COLO829 (cell line): ENCODE data around the gene HMGN4.

Experiments
- DNase-seq: peaks from one replicate; pipeline ENCODE4 v3.0.0; 2012; ENCODE audit warnings: low spot score

The HMGN4 gene

DNA sequence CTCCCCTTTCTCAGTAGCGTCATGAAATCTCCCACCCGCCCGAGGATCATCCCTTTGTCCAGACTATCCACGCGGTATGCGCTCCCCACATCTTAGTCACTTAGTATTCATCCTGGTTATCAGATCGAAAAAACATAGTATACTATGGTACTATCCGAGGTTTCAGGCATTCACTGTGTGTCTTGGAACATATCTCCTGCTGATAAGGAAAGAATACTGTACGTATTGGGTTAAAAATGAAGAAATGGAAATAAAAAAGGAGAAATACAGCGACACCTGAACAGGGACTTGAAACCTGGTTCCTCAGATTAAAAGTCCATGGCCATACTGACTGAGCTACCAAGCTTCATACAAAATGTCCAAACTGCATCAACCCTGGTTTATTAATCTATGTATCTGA is 14.0 kb downstream of the HMGN4 start:
- no peak for DNase-seq

GRCh38 chr6:26552640-26553188 is 14.5 kb downstream of the HMGN4 start:
- DNase-seq, result no peak

DNA sequence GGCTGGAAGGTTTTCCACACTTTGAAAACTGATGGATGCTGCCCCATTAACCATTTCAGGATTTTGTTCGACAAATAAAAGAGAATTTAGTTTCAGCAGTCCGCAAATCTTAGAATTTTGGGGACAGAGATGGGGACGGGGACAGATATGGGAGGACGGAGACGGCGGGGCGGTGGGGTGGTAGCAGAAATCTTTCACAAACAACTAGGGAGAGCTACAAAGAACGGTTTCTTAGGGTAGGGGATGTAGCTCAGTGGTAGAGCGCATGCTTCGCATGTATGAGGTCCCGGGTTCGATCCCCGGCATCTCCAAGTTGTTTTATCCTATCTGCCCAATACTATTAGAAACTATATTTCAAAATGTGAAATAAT is 15.1 kb downstream of the HMGN4 start:
- peak; percentile 61 for DNase-seq

DNA sequence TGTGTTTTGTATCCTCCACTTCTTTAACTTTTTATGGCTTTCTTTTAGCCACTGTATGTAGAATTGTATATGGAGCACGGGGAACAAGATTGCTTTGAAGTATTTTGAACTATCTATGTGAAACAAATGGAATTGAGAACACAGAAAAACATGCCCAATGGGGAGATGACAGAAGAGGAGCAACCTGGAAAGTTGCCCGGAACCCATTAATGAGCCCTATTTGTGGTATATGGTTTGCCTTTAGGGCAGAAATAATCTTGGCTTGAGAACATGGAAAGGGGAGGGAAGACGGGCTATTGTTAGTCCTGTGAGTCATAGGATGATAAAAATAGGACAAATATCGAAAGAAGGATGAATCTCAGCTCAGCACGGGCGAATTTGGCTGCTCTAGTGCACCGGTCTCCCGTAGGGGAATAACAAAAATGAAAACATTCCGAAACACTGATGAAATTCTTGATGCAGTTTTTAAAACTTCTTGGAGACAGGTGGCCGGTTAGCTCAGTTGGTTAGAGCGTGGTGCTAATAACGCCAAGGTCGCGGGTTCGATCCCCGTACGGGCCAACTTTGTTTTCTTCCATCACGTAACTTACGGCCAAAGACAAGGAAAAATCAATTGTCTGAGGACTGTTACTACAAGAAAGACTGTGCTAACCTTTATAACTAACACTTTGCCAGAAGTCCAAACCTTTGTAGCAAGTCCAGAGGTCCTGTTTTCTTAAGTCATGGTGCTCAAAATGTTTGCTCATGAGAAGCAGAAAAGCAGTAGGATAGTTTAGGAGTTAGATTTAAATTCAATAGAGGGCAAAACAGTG is 15.7 kb downstream of the HMGN4 start:
- peak; percentile 85 for DNase-seq

DNA sequence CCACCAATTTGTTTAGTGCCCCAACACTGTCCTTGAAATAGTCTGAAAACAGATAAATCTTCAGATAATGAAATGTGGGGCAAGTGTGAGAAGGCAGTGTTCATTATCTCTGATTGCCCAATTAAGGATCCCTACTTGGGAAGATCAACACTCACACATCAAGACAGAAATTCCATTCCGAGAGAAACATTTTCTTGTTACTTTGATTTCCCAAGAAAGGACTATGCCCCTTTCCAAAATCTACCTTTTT is 16.2 kb downstream of the HMGN4 start:
- no peak for DNase-seq

GRCh38 chr6:26554697-26555504 is 16.7 kb downstream of the HMGN4 start:
- peak; percentile 45 for DNase-seq

GRCh38 chr6:26555505-26556262 is 17.5 kb downstream of the HMGN4 start:
- no peak for DNase-seq

DNA sequence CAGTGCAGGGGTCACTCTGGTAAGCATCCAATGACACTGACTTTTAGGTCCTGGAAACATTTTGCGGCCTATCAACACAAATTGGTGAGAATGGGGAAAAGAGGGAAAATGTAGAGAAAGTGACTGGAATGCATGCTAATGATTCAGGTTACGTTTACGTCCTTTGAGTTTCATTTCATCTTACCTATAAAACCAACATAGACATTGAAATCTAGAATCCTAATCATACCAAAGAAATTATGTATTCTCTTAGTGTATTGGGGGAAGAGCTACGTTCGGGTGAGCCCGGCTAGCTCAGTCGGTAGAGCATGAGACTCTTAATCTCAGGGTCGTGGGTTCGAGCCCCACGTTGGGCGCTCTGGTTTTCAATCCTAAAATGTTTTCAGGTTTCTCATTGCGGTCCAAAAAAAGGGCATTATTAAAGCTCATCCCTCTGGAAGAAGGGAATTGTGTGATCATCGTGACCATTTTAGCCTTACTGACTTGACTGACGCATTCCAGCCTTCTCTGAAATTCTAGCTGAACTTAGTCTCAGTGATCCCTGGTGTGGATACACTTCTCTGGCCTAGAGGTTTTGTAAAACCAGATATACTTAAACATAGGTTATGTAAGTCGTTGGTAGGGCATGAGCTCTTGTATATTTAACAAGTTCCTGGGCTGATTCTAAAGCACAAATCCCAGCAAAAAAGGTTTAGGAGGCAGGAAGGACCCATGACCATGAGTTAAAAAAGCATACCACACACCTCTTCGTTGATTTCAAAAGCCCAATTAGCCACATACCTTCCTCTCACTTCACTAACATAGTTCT is 18.3 kb downstream of the HMGN4 start:
- DNase-seq, result peak; percentile 95

DNA sequence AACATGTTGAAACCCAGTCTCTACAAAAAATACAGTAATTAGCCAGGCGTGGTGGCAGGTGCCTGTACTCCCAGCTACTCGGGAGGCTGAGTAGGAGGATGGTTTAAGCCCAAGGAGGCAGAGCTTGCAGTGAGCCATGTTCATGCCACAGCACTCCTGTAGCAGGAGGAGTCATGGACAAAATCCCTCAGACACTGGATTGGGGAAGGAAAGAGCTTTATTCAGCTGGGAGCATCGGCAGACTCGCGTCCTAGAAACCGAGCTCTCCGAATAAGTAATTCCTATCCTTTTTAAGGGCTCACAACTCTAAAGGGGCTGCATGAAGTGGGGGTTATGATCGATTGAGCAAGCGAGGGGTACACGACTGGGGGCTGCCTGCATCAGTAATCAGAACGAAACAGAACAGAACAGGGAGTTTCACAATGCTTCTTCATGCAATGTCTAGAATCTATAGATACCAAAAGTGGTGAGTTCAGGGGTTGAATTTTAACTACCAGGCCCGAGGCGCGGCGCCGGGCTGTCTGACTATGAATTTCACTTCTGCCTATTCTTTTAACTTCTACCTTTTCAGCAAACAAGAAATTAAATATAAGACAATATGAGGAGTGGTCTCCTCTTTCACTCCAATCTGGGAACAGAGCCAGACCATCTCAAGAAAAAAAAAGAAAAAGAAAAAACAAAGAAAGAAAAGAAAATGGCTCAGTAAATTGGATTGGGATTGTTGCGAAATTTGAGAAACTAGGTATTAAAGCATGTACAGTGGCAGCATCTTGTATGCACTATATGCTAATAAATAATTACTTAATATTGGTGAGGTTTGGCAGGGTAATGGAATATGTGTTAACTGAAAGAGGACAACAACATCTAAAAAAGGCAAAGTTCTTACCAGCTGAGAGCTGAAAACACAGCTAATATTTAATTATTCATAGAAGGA is 23.6 kb downstream of the HMGN4 start:
- no peak for DNase-seq

GRCh38 chr6:26563488-26563887 is 25.3 kb downstream of the HMGN4 start:
- DNase-seq, result no peak

DNA sequence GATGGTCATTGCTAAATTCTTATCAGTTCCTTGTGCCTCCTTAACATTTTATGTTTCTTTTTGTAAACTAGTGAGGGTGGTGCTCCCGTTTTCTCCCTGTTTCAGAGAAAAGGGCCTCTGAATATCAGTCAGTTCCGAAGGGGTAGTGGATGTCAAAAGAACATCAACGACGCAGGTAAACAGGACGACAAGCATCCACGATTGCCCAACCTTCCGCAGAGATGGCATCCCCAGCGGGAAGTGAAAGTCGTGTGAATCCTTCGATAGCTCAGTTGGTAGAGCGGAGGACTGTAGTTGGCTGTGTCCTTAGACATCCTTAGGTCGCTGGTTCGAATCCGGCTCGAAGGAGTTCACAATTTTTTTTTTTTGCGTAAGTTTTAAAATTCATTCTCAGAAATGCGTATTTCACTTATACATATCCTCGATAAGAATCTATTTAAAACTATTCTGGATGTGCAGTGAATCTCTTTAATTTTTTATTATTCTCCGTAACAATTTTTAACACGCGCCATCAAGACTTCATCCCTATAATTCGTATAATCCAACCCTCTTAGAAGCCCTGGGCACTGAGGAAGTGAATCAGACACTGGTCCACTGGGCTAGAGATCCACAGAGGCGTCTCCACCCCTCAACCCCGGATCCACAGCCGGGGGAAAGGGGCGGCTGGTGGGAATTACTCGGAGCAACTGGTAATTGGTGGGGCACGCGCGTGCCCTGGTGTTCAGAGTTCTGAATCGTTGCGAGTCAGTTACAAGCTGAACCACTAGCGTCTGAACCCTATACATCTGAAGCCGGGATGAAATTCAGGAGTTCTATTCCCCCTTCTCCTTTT is 30.7 kb downstream of the HMGN4 start:
- DNase-seq, result peak; percentile 97

- no peak for DNase-seq
Observed at GRCh38 chr6:26569433-26569764, 31.2 kb downstream of the HMGN4 start.

GRCh38 chr6:26570027-26570809 is 32.1 kb downstream of the HMGN4 start:
- no peak for DNase-seq

- DNase-seq, result peak; percentile 94
Observed at GRCh38 chr6:26571592-26572296, 33.6 kb downstream of the HMGN4 start.

DNA sequence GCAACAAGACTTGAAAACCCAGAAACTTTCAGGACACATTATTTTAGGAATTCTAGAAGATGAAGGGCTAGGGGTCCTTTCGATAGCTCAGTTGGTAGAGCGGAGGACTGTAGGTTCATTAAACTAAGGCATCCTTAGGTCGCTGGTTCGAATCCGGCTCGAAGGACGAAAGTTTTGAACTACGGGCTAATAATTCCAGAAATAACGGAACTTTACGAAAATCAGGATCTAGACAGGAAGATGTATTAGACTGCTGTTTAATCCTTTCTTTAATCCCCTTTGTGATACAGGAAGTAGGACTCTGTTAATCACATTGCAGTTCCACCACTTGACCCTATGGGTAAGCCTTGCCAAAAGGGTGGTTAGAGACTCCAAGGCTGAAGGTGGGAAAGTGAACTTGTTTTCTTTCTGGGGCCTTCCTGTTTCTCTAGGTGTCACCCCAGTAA is 37.4 kb downstream of the HMGN4 start:
- DNase-seq, result peak; percentile 68

DNA sequence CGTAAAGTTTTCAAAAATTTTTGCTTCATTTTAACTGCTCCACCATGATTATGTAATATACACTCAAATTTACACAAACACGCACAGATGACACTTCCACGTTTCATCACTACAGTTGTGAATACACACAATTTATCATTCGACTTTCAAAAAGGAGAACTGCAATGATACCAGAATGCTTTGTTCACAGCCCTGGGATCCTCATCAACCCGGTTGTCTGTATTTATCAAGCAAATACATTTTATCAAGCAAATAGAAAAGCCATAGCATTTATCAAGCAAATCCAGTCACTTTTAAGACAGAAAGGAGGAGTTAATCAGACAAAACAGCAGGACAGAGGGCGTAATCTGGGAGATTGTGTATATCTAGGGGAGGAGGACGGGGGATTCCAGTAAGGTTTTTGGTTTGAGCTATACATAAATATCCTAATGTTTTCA is 38.3 kb downstream of the HMGN4 start:
- no peak for DNase-seq

GRCh38 chr6:26576929-26577719 is 39.0 kb downstream of the HMGN4 start:
- DNase-seq, result peak; percentile 88

DNA sequence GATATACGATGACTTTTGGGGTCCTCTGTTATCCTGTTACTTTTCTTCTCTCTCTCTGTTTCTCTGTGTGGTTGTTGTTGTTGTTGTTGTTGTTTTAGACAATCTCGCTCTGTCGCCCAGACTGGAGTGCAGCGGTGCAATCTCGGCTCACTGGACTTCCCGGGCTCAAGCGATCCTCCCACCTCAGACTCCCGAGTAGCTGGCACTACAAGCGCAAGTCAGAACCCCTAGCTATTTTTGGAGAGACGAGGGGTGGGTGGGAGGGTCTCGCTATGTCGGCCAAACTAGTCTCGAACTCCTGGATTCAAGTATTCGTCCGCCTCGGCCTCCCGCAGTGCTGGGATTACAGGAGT is 39.5 kb downstream of the HMGN4 start:
- no peak for DNase-seq
